ENCODE measurements around the gene KPNA4.

GRCh38 chr3:160565442-160566403, at the start of gene KPNA4:
- no peak for TF ChIP-seq CTCF (IDR thresholded peaks at IDR 0.05)
- peak; percentile 80 for TF ChIP-seq POLR2A (IDR thresholded peaks at IDR 0.05)
- no peak for TF ChIP-seq EP300 (IDR thresholded peaks at IDR 0.05; ENCODE audit: low read depth)
